GM18505 (cell line): ENCODE measurements around the gene TBC1D20.
"Not testable (repeated sequence)": the region's sequence is repeated elsewhere in the genome, so short reads cannot be mapped to it uniquely, and the experiment has no call there.

Experiments
- ATAC-seq: cut with Tn5 transposase; IDR thresholded peaks from one replicate; pipeline ENCODE4 v1.9.1; 2021; ENCODE audit not compliant: unreplicated experiment
- POLR2A ChIP-seq: IDR thresholded peaks from 4 replicates; pipeline ENCODE4 v1.6.1; 2011; ENCODE audit warnings: borderline replicate concordance; ENCODE audit not compliant: insufficient read depth, insufficient read length; ENCODE audit errors: extremely low read depth

Gene TBC1D20

GRCh38 chr20:391041-391711, 71.2 kb downstream of the TBC1D20 start:
- no peak for ATAC-seq
- no peak for TF ChIP-seq POLR2A

GRCh38 chr20:389220-389619, 73.1 kb downstream of the TBC1D20 start:
- no peak for ATAC-seq
- no peak for TF ChIP-seq POLR2A

- no peak for ATAC-seq
- no peak for TF ChIP-seq POLR2A
Measured at GRCh38 chr20:388034-388994, 74.0 kb downstream of the TBC1D20 start.

- TF ChIP-seq POLR2A = no peak
- ATAC-seq = no peak
Measured at GRCh38 chr20:387520-387919, 74.8 kb downstream of the TBC1D20 start.

- ATAC-seq = not testable (repeated sequence)
Measured at GRCh38 chr20:386634-387033, 75.7 kb downstream of the TBC1D20 start.
